GM12875 (cell line): ENCODE data around the gene UTS2R.

ENCODE experiments used
- H3K4me3 ChIP-seq: one replicate; pipeline ENCODE4 v1.5.1; 2011; ENCODE audit warnings: low read depth, low read length, control low read depth
- CTCF ChIP-seq: IDR thresholded peaks from 2 replicates; pipeline ENCODE4 v1.5.1; 2011; ENCODE audit warnings: low read depth, mild to moderate bottlenecking, control low read depth, inconsistent platforms, low read length, moderate library complexity, borderline replicate concordance; ENCODE audit not compliant: insufficient read depth

Gene UTS2R

GRCh38 chr17:82325286-82326180 is 46.0 kb upstream of the UTS2R start:
- TF ChIP-seq CTCF = no peak
- no peak overlapping the region for H3K4me3 ChIP-seq

GRCh38 chr17:82327289-82327688 is 44.3 kb upstream of the UTS2R start:
- H3K4me3 ChIP-seq = no peak overlapping the region
- no peak for TF ChIP-seq CTCF

GRCh38 chr17:82327757-82328140 is 43.8 kb upstream of the UTS2R start:
- no peak overlapping the region for H3K4me3 ChIP-seq

GRCh38 chr17:82328141-82328993 is 43.2 kb upstream of the UTS2R start:
- no peak overlapping the region for H3K4me3 ChIP-seq
- no peak for TF ChIP-seq CTCF

More at GRCh38 chr17:82327757-82328140, 43.8 kb upstream of the UTS2R start:
- TF ChIP-seq CTCF = no peak

- no peak overlapping the region for H3K4me3 ChIP-seq
- TF ChIP-seq CTCF = no peak
These were observed 42.5 kb upstream of the UTS2R start for GRCh38 chr17:82328994-82329507.

- no peak overlapping the region for H3K4me3 ChIP-seq
- no peak for TF ChIP-seq CTCF
These were observed 41.8 kb upstream of the UTS2R start for GRCh38 chr17:82329683-82330321.
